IMR-90 (cell line): ENCODE measurements around the gene TRAPPC8. TPM values are rescaled to one million over a fixed set of nuclear protein-coding genes. Genes with fewer than 3 reads are reported as not detected.

Source experiments
- ATAC-seq: fragments of 200-7000 bp; cut with Tn5 transposase; 2 replicates; pipeline ENCODE4 v1.9.1; 2020; ENCODE audit warnings: low read depth, mild to moderate bottlenecking, moderate library complexity
- BruUV-seq: library from RNA; stranded (reverse); fragments of 400-500 nt; replicated peaks from 2 replicates; lab custom pipeline; 2021; lab: Mats Ljungman, UMichigan
- CTCF ChIA-PET: fragments of 300-600 bp; formaldehyde crosslinking; extraction: SDS; loops from one replicate; lab custom pipeline; 2021; ENCODE audit warnings: antibody characterized with exemption; lab: Yijun Ruan, JAX
- POLR2A ChIA-PET: fragments of 300-600 bp; sonication (Branson Sonifier 250); formaldehyde crosslinking; loops from one replicate; lab custom pipeline; 2022; ENCODE audit warnings: antibody characterized with exemption; ENCODE audit not compliant: unreplicated experiment; lab: Charles Lee
- DNase-seq: peaks from one replicate; pipeline ENCODE4 v3.0.0; 2013
- H2AFZ ChIP-seq: replicated peaks from 2 replicates; pipeline ENCODE3; 2013; ENCODE audit warnings: low read length, mild to moderate bottlenecking; ENCODE audit not compliant: poor library complexity
- H2AK5ac ChIP-seq: 2 replicates; pipeline ENCODE4 v1.6.1; 2013; ENCODE audit warnings: low read depth, low read length, inconsistent platforms
- H2AK9ac ChIP-seq: replicated peaks from 2 replicates; pipeline ENCODE3; 2013; ENCODE audit warnings: mild to moderate bottlenecking, low read depth, low read length, moderate library complexity; ENCODE audit not compliant: poor library complexity
- H2BK120ac ChIP-seq: 2 replicates; pipeline ENCODE4 v1.6.1; 2013; ENCODE audit warnings: low read depth, low read length, inconsistent platforms
- H2BK15ac ChIP-seq: 3 replicates; pipeline ENCODE4 v1.6.1; 2013; ENCODE audit warnings: low read depth, low read length, inconsistent platforms
- H2BK20ac ChIP-seq: 2 replicates; pipeline ENCODE4 v1.6.1; 2013; ENCODE audit warnings: low read depth, mild to moderate bottlenecking, inconsistent platforms, low read length, moderate library complexity
- H2BK5ac ChIP-seq: 2 replicates; pipeline ENCODE4 v1.6.1; 2013; ENCODE audit warnings: mild to moderate bottlenecking, low read depth, low read length, inconsistent platforms; ENCODE audit not compliant: poor library complexity, severe bottlenecking
- H3K14ac ChIP-seq: replicated peaks from 2 replicates; pipeline ENCODE4 v1.6.1; 2013; ENCODE audit warnings: low read depth, low read length, inconsistent platforms
- H3K18ac ChIP-seq: 2 replicates; pipeline ENCODE4 v1.6.1; 2013; ENCODE audit warnings: low read depth, low read length, control low read depth
- H3K23ac ChIP-seq: 2 replicates; pipeline ENCODE4 v1.6.1; 2013; ENCODE audit warnings: low read depth, low read length, inconsistent platforms
- H3K27ac ChIP-seq: 2 replicates; pipeline ENCODE4 v1.5.1; 2013; ENCODE audit warnings: mild to moderate bottlenecking, control low read depth, low read length; ENCODE audit not compliant: insufficient read depth
- H3K27me3 ChIP-seq: 2 replicates; pipeline ENCODE4 v1.6.1; 2013; ENCODE audit warnings: low read length; ENCODE audit not compliant: control insufficient read depth, insufficient read depth
- H3K36me3 ChIP-seq: 2 replicates; pipeline ENCODE4 v1.6.1; 2013; ENCODE audit warnings: low read length, mixed read lengths; ENCODE audit not compliant: control insufficient read depth, insufficient read depth
- H3K4ac ChIP-seq: 2 replicates; pipeline ENCODE4 v1.6.1; 2013; ENCODE audit warnings: low read depth, low read length, inconsistent platforms
- H3K4me1 ChIP-seq: 2 replicates; pipeline ENCODE4 v1.6.1; 2013; ENCODE audit warnings: low read length, mixed read lengths; ENCODE audit not compliant: control insufficient read depth, insufficient read depth
- H3K4me2 ChIP-seq: 2 replicates; pipeline ENCODE4 v1.6.1; 2013; ENCODE audit warnings: low read depth, mild to moderate bottlenecking, control low read depth, low read length, moderate library complexity
- H3K4me3 ChIP-seq: 2 replicates; pipeline ENCODE4 v1.5.1; 2013; ENCODE audit warnings: low read depth, mild to moderate bottlenecking, control low read depth, low read length, moderate library complexity; ENCODE audit not compliant: insufficient read depth
- H3K56ac ChIP-seq: 2 replicates; pipeline ENCODE4 v1.6.1; 2013; ENCODE audit warnings: low read length, inconsistent platforms; ENCODE audit not compliant: insufficient read depth; ENCODE audit errors: extremely low read depth
- H3K79me1 ChIP-seq, 2 experiments: 2 replicates each; pipeline ENCODE4 v1.6.1; 2013; ENCODE audit warnings: low read length in 2 of 2, inconsistent platforms in 1 of 2, low read depth in 1 of 2
- H3K9ac ChIP-seq: 2 replicates; pipeline ENCODE4 v1.6.1; 2013; ENCODE audit warnings: low read depth, low read length, control low read depth
- H3K9me1 ChIP-seq: 2 replicates; pipeline ENCODE4 v1.6.1; 2013; ENCODE audit warnings: low read length, inconsistent platforms; ENCODE audit not compliant: insufficient read depth
- H3K9me3 ChIP-seq: 2 replicates; pipeline ENCODE4 v1.6.1; 2013; ENCODE audit warnings: low read length; ENCODE audit not compliant: control insufficient read depth, insufficient read depth
- H4K20me1 ChIP-seq: 2 replicates; pipeline ENCODE4 v1.6.1; 2013; ENCODE audit warnings: low read length, inconsistent platforms; ENCODE audit not compliant: insufficient read depth
- H4K5ac ChIP-seq: 2 replicates; pipeline ENCODE4 v1.6.1; 2013; ENCODE audit warnings: mild to moderate bottlenecking, low read depth, low read length, control low read depth
- H4K8ac ChIP-seq, 2 experiments: 2 replicates each; pipeline ENCODE4 v1.6.1; 2013; ENCODE audit warnings: low read depth in 2 of 2, low read length in 2 of 2, control low read depth in 1 of 2, inconsistent platforms in 1 of 2
- H4K91ac ChIP-seq: 2 replicates; pipeline ENCODE4 v1.6.1; 2013; ENCODE audit warnings: low read depth, low read length, inconsistent platforms; ENCODE audit not compliant: insufficient read depth
- BHLHE40 ChIP-seq: fragments of 150-350 bp; IDR thresholded peaks from 2 replicates; pipeline ENCODE4 v1.6.1; 2016; ENCODE audit warnings: mild to moderate bottlenecking, low read depth, low read length
- CEBPB ChIP-seq: IDR thresholded peaks from 2 replicates; pipeline ENCODE4 v1.6.1; 2012; ENCODE audit warnings: low read depth, low read length, improper control_type of control experiment
- MAFK ChIP-seq: IDR thresholded peaks from 2 replicates; pipeline ENCODE4 v1.6.1; 2012; ENCODE audit warnings: low read depth, low read length, improper control_type of control experiment
- MXI1 ChIP-seq: IDR thresholded peaks from 2 replicates; pipeline ENCODE4 v1.6.1; 2012; ENCODE audit warnings: low read depth, mild to moderate bottlenecking, low read length, moderate library complexity, borderline replicate concordance
- NFE2L2 ChIP-seq: fragments of 150-350 bp; IDR thresholded peaks from 2 replicates; pipeline ENCODE4 v1.6.1; 2016; ENCODE audit warnings: low read depth, mild to moderate bottlenecking, low read length
- POLR2A ChIP-seq: IDR thresholded peaks from 2 replicates; pipeline ENCODE4 v1.6.1; 2012; ENCODE audit warnings: mild to moderate bottlenecking, low read depth, low read length
- RAD21 ChIP-seq: IDR thresholded peaks from 2 replicates; pipeline ENCODE4 v1.6.1; 2012; ENCODE audit warnings: low read length, improper control_type of control experiment
- RCOR1 ChIP-seq: IDR thresholded peaks from 2 replicates; pipeline ENCODE4 v1.6.1; 2012; ENCODE audit warnings: mild to moderate bottlenecking, low read length, improper control_type of control experiment; ENCODE audit not compliant: insufficient replicate concordance
- SMC3 ChIP-seq: fragments of 150-350 bp; IDR thresholded peaks from 2 replicates; pipeline ENCODE4 v1.6.1; 2016; ENCODE audit warnings: low read depth, mild to moderate bottlenecking, antibody characterized with exemption, low read length, moderate library complexity
- WGBS, 2 experiments: methylation state at CpG; one replicate each; pipeline versions ENCODE4 v1.1.5 to v1.1.7; 2013; ENCODE audit warnings: missing lambda C conversion rate in 2 of 2; ENCODE audit not compliant: insufficient read length in 1 of 2; ENCODE audit errors: extremely low coverage in 2 of 2; 5-methylcytosine and 5-hydroxymethylcytosine counted together
- dilution Hi-C: fragments of 300-500 bp; cut with HindIII; formaldehyde crosslinking; loops from one replicate; pipeline ENCODE4 v1.14.3; 2018; ENCODE audit warnings: low sequenced_read_pairs; ENCODE audit not compliant: unreplicated experiment
- in situ Hi-C: fragments of 300-500 bp; cut with MboI; formaldehyde crosslinking; loops from 3 replicates; pipeline ENCODE4 v1.14.3; 2019; ENCODE audit warnings: low sequenced_read_pairs, inconsistent platforms, mixed read lengths
- intact Hi-C: fragments of 100-400 bp; cut with micrococcal nuclease; formaldehyde crosslinking; loops from 2 replicates; pipeline ENCODE4 v1.10.0; 2022
- polyA plus RNA-seq, 3 experiments: library from polyadenylated mRNA; depleted of rRNA; stranded (reverse); fragments of >200 nt; gene quantifications; 2 replicates each; pipeline ENCODE4 v1.2.3, GENCODE V29; 2012; ENCODE audit warnings: low replicate concordance in 1 of 3
- total RNA-seq: library from RNA; depleted of rRNA; stranded (reverse); fragments of >200 nt; gene quantifications from 2 replicates; pipeline ENCODE4 v1.2.3, GENCODE V29; 2012
- TF ChIP-seq, protein P1 (sequence below): fragments of 150-350 bp; IDR thresholded peaks from 2 replicates; pipeline ENCODE4 v1.6.1; 2016; ENCODE audit warnings: low read depth, mild to moderate bottlenecking, low read length, moderate library complexity, borderline replicate concordance

Gene TRAPPC8
- total and polyA plus RNA-seq, 2 of the 4 experiments (the other 2 are of a cell fraction), result 21.8 to 54.3 TPM

DNA sequence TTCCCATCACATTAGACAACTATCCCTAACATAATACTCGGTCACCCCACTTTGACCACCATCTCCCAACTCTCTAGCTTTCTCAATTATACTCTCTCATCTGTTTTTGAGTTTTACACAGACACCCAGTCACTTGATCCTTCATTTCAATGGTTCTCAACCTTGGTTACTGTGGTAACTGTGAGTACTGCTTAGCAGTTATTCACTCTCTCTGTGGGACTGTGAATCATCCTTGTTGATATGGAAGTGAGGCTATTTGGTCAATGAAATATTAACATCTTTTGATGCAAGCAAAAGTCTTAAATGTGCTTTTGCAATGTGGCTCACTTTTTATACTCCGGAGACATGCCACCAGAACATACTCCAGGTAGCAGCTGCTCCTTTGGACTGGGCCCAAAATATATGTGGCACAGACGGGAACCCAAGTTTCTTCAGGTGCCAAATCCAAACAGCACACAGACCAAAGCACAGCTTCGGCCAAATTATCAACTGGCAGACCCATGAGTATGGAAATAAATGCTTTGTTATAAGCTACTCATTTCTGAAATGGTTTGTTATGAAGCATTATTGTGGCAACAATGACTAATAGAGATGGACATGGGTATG is 107.3 kb downstream of the TRAPPC8 start:
- H2AK5ac ChIP-seq, result no peak overlapping the region
- no peak overlapping the region for H3K23ac ChIP-seq
- H3K9ac ChIP-seq, result no peak overlapping the region
- no peak overlapping the region for H3K56ac ChIP-seq
- no peak overlapping the region for H4K5ac ChIP-seq
- no TSS peak for BruUV-seq
- peak; percentile 76 for ATAC-seq
- in situ Hi-C loops, result no loop called here
- peaks cover 15% of the 10 kb centered on the region for H3K36me3 ChIP-seq
- no peak overlapping the region for H3K4me2 ChIP-seq
- ChIA-PET POLR2A (no interaction called here), CTCF (no interaction called here)
- H4K8ac ChIP-seq, result no peak overlapping the region
- no peak overlapping the region for H3K27ac ChIP-seq
- H2BK120ac ChIP-seq, result no peak overlapping the region
- no peak overlapping the region for H2BK5ac ChIP-seq
- no peak overlapping the region for H2BK15ac ChIP-seq
- H2AK9ac ChIP-seq, result no peak overlapping the region
- H2AFZ ChIP-seq, result no peak overlapping the region
- no peak overlapping the region for H3K14ac ChIP-seq
- no peaks in the 10 kb centered on the region for H3K9me1 ChIP-seq
- no peaks in the 10 kb centered on the region for H3K27me3 ChIP-seq
- TF ChIP-seq NFE2L2, result no peak
- TF ChIP-seq CEBPB, result no peak
- TF ChIP-seq RAD21, result no peak
- TF ChIP-seq POLR2A, result no peak
- no peak for TF ChIP-seq MXI1
- no peak for TF ChIP-seq MAFK
- no peak for TF ChIP-seq SMC3
- TF ChIP-seq, protein P1, sequence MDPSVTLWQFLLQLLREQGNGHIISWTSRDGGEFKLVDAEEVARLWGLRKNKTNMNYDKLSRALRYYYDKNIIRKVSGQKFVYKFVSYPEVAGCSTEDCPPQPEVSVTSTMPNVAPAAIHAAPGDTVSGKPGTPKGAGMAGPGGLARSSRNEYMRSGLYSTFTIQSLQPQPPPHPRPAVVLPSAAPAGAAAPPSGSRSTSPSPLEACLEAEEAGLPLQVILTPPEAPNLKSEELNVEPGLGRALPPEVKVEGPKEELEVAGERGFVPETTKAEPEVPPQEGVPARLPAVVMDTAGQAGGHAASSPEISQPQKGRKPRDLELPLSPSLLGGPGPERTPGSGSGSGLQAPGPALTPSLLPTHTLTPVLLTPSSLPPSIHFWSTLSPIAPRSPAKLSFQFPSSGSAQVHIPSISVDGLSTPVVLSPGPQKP, result no peak
- TF ChIP-seq RCOR1, result no peak
- TF ChIP-seq BHLHE40, result no peak
- peak; percentile 66 for DNase-seq
- WGBS, 2 experiments, result no CpG with 5 or more reads among the region's 4 CpGs
- H3K79me1 ChIP-seq, result no peaks in the 10 kb centered on the region
- no peak overlapping the region for H3K18ac ChIP-seq
- H3K9me3 ChIP-seq, result no peaks in the 10 kb centered on the region
- H3K4ac ChIP-seq, result no peak overlapping the region
- H3K4me1 ChIP-seq, result no peaks in the 10 kb centered on the region
- intact Hi-C loops, result no loop called here
- no peaks in the 10 kb centered on the region for H4K20me1 ChIP-seq
- H3K4me3 ChIP-seq, result no peak overlapping the region
- no peak overlapping the region for H4K91ac ChIP-seq
- dilution Hi-C loops, result no loop called here
- H2BK20ac ChIP-seq, result no peak overlapping the region
